DND-41 (cell line): Measurements from ENCODE around the gene LIAS.

Experiments
- ATAC-seq: fragments of 200-7000 bp; cut with Tn5 transposase; 3 replicates; pipeline ENCODE4 v1.9.1; 2021; ENCODE audit warnings: low read depth; ENCODE audit not compliant: insufficient read depth
- DNase-seq: peaks from one replicate; pipeline ENCODE4 v3.0.0-alpha.2; 2020
- H2AFZ ChIP-seq: 2 replicates; pipeline ENCODE4 v1.6.0; 2012; ENCODE audit warnings: low read depth, low read length
- H3K27ac ChIP-seq: 2 replicates; pipeline ENCODE4 v1.5.1; 2012; ENCODE audit warnings: low read length, inconsistent platforms
- H3K27me3 ChIP-seq: fragments of 200-600 bp; sonication (generic); 2 replicates; pipeline ENCODE4 v1.6.0; 2012; ENCODE audit warnings: low read length, mild to moderate bottlenecking, inconsistent platforms; ENCODE audit not compliant: insufficient read depth, poor library complexity
- H3K36me3 ChIP-seq: 2 replicates; pipeline ENCODE4 v1.5.1; 2012; ENCODE audit warnings: low read length, inconsistent platforms; ENCODE audit not compliant: insufficient read depth
- H3K4me1 ChIP-seq: 2 replicates; pipeline ENCODE4 v1.5.1; 2012; ENCODE audit warnings: mild to moderate bottlenecking, low read length; ENCODE audit not compliant: insufficient read depth
- H3K4me2 ChIP-seq: 2 replicates; pipeline ENCODE4 v1.6.0; 2012; ENCODE audit warnings: mild to moderate bottlenecking, moderate library complexity, low read length, inconsistent platforms; ENCODE audit not compliant: insufficient read depth
- H3K4me3 ChIP-seq, 2 experiments: fragments of 200-600 bp in 1 of 2; shearing (Covaris generic) in 1 of 2; 2 replicates each; pipeline ENCODE4 v1.5.1; 2012 to 2016; ENCODE audit warnings: inconsistent platforms in 2 of 2, low read length in 2 of 2, mild to moderate bottlenecking in 2 of 2, low read depth in 1 of 2, moderate library complexity in 1 of 2
- H3K79me2 ChIP-seq: 2 replicates; pipeline ENCODE4 v1.6.0; 2012; ENCODE audit warnings: low read length, inconsistent platforms; ENCODE audit not compliant: insufficient read depth
- H3K9ac ChIP-seq: 2 replicates; pipeline ENCODE4 v1.6.0; 2012; ENCODE audit warnings: low read depth, mild to moderate bottlenecking, inconsistent platforms, low read length, moderate library complexity
- H3K9me3 ChIP-seq: 2 replicates; pipeline ENCODE4 v1.5.1; 2012; ENCODE audit warnings: low read length, moderate library complexity, mild to moderate bottlenecking, inconsistent platforms; ENCODE audit not compliant: insufficient read depth, severe bottlenecking
- H4K20me1 ChIP-seq: 2 replicates; pipeline ENCODE4 v1.6.0; 2012; ENCODE audit warnings: low read length; ENCODE audit not compliant: insufficient read depth
- CTCF ChIP-seq: IDR thresholded peaks from 2 replicates; pipeline ENCODE4 v1.5.1; 2012; ENCODE audit warnings: borderline replicate concordance, low read length, moderate library complexity, mild to moderate bottlenecking; ENCODE audit not compliant: poor library complexity, severe bottlenecking; ENCODE audit errors: extremely low read depth
- EZH2 ChIP-seq: IDR thresholded peaks from 3 replicates; pipeline ENCODE4 v1.6.1; 2012; ENCODE audit warnings: borderline replicate concordance, low read depth, mild to moderate bottlenecking, moderate library complexity, low read length, inconsistent platforms; ENCODE audit not compliant: severe bottlenecking

Gene LIAS

DNA sequence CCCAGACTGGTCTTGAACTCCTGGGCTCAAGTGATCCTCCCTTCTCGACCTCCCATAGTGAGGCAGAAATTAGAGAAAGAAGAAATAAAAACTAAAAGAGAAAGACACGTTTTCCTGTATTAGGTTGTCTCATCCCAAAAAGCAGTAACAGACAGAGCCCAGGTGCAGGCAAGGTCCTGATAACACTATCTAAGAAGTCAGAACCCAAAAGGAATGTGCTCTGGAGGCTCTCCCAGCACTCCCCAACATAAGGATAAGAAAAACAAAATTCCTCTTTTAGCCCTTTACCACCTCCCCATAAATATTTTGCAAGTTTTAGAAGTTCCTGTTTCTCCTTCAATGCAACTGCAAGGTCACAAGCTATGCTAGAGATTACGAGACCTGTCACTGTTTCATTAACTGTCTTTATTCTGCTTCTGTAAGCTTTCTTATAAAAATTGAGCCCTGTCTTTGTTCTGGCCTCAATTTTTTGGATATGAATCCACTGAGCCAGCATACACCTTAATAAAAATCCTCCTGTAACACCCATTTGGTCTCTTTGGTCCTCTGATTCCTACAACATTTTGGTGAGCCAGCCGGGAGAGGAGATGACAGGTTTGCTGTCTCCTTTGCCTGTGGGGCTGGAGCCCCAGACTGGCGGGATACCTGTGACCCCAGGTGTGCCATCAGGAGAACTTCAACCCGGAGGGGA is 25.9 kb downstream of the LIAS start:
- ATAC-seq (no peak), DNase-seq (no peak)
- Histone ChIP-seq H3K4me2 (no peak overlapping the region), H3K4me3 (no peak overlapping the region), H4K20me1 (no peaks in the 10 kb centered on the region), H3K36me3 (no peaks in the 10 kb centered on the region), H3K79me2 (no peaks in the 10 kb centered on the region), H3K9ac (no peak overlapping the region), H2AFZ (no peak overlapping the region), H3K4me1 (no peaks in the 10 kb centered on the region), H3K27me3 (no peaks in the 10 kb centered on the region), H3K9me3 (no peaks in the 10 kb centered on the region), H3K27ac (no peak overlapping the region)
- TF ChIP-seq EZH2 (no peak), CTCF (no peak)

DNA sequence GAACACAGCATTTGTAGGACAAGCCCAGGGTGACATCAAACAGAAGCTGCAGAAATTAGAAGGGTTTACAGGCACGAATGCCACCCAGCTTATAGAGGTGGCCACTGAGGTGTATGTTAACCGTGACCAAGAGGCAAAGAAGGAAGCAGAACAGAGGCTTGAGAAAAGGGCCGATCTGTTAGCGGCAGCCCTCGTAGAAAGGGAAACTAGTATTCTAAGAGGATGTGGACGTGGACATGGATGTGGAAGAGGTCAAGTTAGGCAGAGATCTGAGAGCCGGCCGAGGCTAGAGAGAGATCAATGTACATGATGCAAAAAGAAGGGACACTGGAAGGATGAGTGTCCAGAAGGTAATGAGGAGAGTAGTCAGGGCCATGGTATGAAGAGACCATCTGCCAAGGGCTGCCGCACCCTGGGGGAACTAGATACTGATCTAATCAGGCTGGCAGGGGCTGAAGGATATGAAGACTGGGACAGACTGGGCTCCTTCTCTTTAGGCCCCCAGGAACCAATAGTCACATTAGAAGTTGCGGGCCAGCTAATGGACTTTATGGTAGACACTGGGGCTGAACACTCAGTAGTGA is 27.5 kb downstream of the LIAS start:
- no peaks in the 10 kb centered on the region for H3K27me3 ChIP-seq
- H2AFZ ChIP-seq = no peak overlapping the region
- no peaks in the 10 kb centered on the region for H3K36me3 ChIP-seq
- H3K4me3 ChIP-seq = no peak overlapping the region
- H3K9me3 ChIP-seq = no peaks in the 10 kb centered on the region
- TF ChIP-seq CTCF = no peak
- no peak for TF ChIP-seq EZH2
- no peak overlapping the region for H3K4me2 ChIP-seq
- H3K27ac ChIP-seq = no peak overlapping the region
- H4K20me1 ChIP-seq = no peaks in the 10 kb centered on the region
- no peaks in the 10 kb centered on the region for H3K4me1 ChIP-seq
- DNase-seq = no peak
- ATAC-seq = no peak
- no peak overlapping the region for H3K9ac ChIP-seq
- H3K79me2 ChIP-seq = no peaks in the 10 kb centered on the region

DNA sequence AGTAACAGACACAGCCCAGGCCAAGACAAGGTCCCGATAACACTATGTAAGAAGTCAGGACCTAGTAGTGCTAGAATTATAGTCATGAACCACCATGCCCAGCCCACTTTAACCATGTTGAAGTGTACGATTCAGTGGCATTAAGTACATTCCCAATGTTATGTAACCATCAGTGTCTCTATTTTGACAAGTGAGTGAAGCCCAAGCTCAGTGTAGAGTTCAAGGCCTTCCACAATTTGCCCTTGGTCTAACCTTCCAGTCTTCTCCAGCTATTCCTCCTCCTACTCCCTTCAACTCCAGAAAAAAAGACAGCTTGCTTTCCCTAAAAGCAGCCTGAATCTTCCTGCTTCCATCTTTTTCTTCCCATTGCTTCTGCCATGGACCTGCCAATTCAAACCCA is 31.5 kb downstream of the LIAS start:
- H3K9me3 ChIP-seq = no peaks in the 10 kb centered on the region
- no peaks in the 10 kb centered on the region for H4K20me1 ChIP-seq
- H3K36me3 ChIP-seq = no peaks in the 10 kb centered on the region
- TF ChIP-seq EZH2 (no peak), CTCF (no peak)
- no peak overlapping the region for H3K4me2 ChIP-seq
- DNase-seq = no peak
- no peak overlapping the region for H2AFZ ChIP-seq
- no peaks in the 10 kb centered on the region for H3K79me2 ChIP-seq
- no peaks in the 10 kb centered on the region for H3K4me1 ChIP-seq
- H3K27ac ChIP-seq = no peak overlapping the region
- H3K9ac ChIP-seq = no peak overlapping the region
- ATAC-seq = no peak
- H3K4me3 ChIP-seq = no peak overlapping the region
- H3K27me3 ChIP-seq = no peaks in the 10 kb centered on the region
